ENCODE results near the gene FRK. TPM values are rescaled to one million over a fixed set of nuclear protein-coding genes. Genes with fewer than 3 reads are reported as not detected.

The FRK gene
- polyA plus RNA-seq, 1 donor (not counting 4 experiments of a cell fraction or from before 2014, with no cell fraction given), result 2.4 TPM

GRCh38 chr6:115905471-115905870, 155.2 kb downstream of the FRK start:
- dilution Hi-C loops (cut with MboI; ENCODE audit: extremely low pct_ligation_motif_present, low sequenced_read_pairs), result no loop called here
- H3K79me2 ChIP-seq (ENCODE audit: control insufficient read depth, insufficient read depth, low read length), result no peaks in the 10 kb centered on the region
- H3K36me3 ChIP-seq (ENCODE audit: control insufficient read depth in 2 of 2, extremely low read depth in 1 of 2, insufficient read depth in 2 of 2, low read length in 2 of 2), result no peaks in the 10 kb centered on the region
- no peak for DNase-seq (ENCODE audit: low read depth, low spot score)
- H3K4me1 ChIP-seq (ENCODE audit: control insufficient read depth, extremely low read depth, insufficient read depth, low read length), result peaks cover 4% of the 10 kb centered on the region
- H3K4me2 ChIP-seq (ENCODE audit: control insufficient read depth, extremely low read depth, insufficient read depth, low read depth, low read length), result no peak overlapping the region
- H3K4me3 ChIP-seq (ENCODE audit: control insufficient read depth in 2 of 3, extremely low read depth in 1 of 3, insufficient read depth in 2 of 3, low read depth in 1 of 3, low read length in 3 of 3), result no peak overlapping the region
- TF ChIP-seq EZH2 (IDR thresholded peaks at IDR 0.05; ENCODE audit: low read length), result no peak
- no peak for TF ChIP-seq CTCF (optimal IDR thresholded peaks at IDR 0.05 in 1 of 3, IDR thresholded peaks at IDR 0.05 in 1 of 3, conservative IDR thresholded peaks at IDR 0.05 in 1 of 3; ENCODE audit: extremely low read depth in 1 of 3, insufficient read depth in 2 of 3, low read length in 3 of 3)
- H3K9me3 ChIP-seq (ENCODE audit: control insufficient read depth, low read depth, low read length), result no peaks in the 10 kb centered on the region
- no peak overlapping the region for H3K27ac ChIP-seq (ENCODE audit: control insufficient read depth, insufficient read depth, low read length)
- no peak overlapping the region for H3K9ac ChIP-seq (ENCODE audit: control insufficient read depth, extremely low read depth, insufficient read depth, low read length)
- H3K27me3 ChIP-seq (ENCODE audit: control insufficient read depth, extremely low read depth, insufficient read depth, low read length), result peaks cover 6% of the 10 kb centered on the region
- no peak overlapping the region for H2AFZ ChIP-seq (ENCODE audit: control insufficient read depth, low read length)
- no peak for FAIRE-seq
- H4K20me1 ChIP-seq (ENCODE audit: control insufficient read depth, extremely low read depth, insufficient read depth, low read length), result no peaks in the 10 kb centered on the region
- no peaks in the 10 kb centered on the region for H3K9me1 ChIP-seq (ENCODE audit: control insufficient read depth, extremely low read depth, insufficient read depth, low read length)

- Histone ChIP-seq H2AFZ (ENCODE audit: control insufficient read depth, low read length) (no peak overlapping the region), H3K9ac (ENCODE audit: control insufficient read depth, extremely low read depth, insufficient read depth, low read length) (no peak overlapping the region), H3K4me2 (ENCODE audit: control insufficient read depth, extremely low read depth, insufficient read depth, low read depth, low read length) (no peak overlapping the region), H4K20me1 (ENCODE audit: control insufficient read depth, extremely low read depth, insufficient read depth, low read length) (no peaks in the 10 kb centered on the region), H3K9me1 (ENCODE audit: control insufficient read depth, extremely low read depth, insufficient read depth, low read length) (no peaks in the 10 kb centered on the region), H3K27me3 (ENCODE audit: control insufficient read depth, extremely low read depth, insufficient read depth, low read length) (peaks cover 3% of the 10 kb centered on the region), H3K36me3 (ENCODE audit: control insufficient read depth in 2 of 2, extremely low read depth in 1 of 2, insufficient read depth in 2 of 2, low read length in 2 of 2) (no peaks in the 10 kb centered on the region), H3K4me1 (ENCODE audit: control insufficient read depth, extremely low read depth, insufficient read depth, low read length) (no peaks in the 10 kb centered on the region), H3K27ac (ENCODE audit: control insufficient read depth, insufficient read depth, low read length) (no peak overlapping the region), H3K4me3 (ENCODE audit: control insufficient read depth in 2 of 3, extremely low read depth in 1 of 3, insufficient read depth in 2 of 3, low read depth in 1 of 3, low read length in 3 of 3) (no peak overlapping the region), H3K79me2 (ENCODE audit: control insufficient read depth, insufficient read depth, low read length) (no peaks in the 10 kb centered on the region), H3K9me3 (ENCODE audit: control insufficient read depth, low read depth, low read length) (no peaks in the 10 kb centered on the region)
- dilution Hi-C loops (cut with MboI; ENCODE audit: extremely low pct_ligation_motif_present, low sequenced_read_pairs), result no loop called here
- FAIRE-seq (no peak), DNase-seq (ENCODE audit: low read depth, low spot score) (no peak)
- TF ChIP-seq EZH2 (IDR thresholded peaks at IDR 0.05; ENCODE audit: low read length), result no peak
- TF ChIP-seq CTCF (optimal IDR thresholded peaks at IDR 0.05 in 1 of 3, IDR thresholded peaks at IDR 0.05 in 1 of 3, conservative IDR thresholded peaks at IDR 0.05 in 1 of 3; ENCODE audit: extremely low read depth in 1 of 3, insufficient read depth in 2 of 3, low read length in 3 of 3), result no peak
Measured at GRCh38 chr6:115902436-115902835, 158.3 kb downstream of the FRK start.

Measured in keratinocyte (primary cell).